HG03432 (cell line): ENCODE measurements around the gene LZTFL1.

ENCODE experiments used
- ATAC-seq: cut with Tn5 transposase; IDR thresholded peaks from one replicate; pipeline ENCODE4 v1.9.1; 2021; ENCODE audit warnings: mild to moderate bottlenecking, moderate library complexity; ENCODE audit not compliant: unreplicated experiment

LZTFL1 gene

GRCh38 chr3:45841757-45842491 lies at the start of gene LZTFL1:
LZTFL1 (minus strand) TSS chr3:45842119; CDS start chr3:45841991, 128 bp downstream.
- ATAC-seq = peak; percentile 83

- no peak for ATAC-seq
These were observed 48.5 kb upstream of the LZTFL1 start for GRCh38 chr3:45890405-45890804.

- ATAC-seq = no peak
These were observed 47.4 kb upstream of the LZTFL1 start for GRCh38 chr3:45889337-45889736.

GRCh38 chr3:45887759-45888511 lies 46.0 kb upstream of the LZTFL1 start:
- no peak for ATAC-seq

- ATAC-seq = no peak
These were observed 45.4 kb upstream of the LZTFL1 start for GRCh38 chr3:45887285-45887684.

GRCh38 chr3:45885979-45886705 lies 44.2 kb upstream of the LZTFL1 start, which contains the start of gene CCR9:
CCR9 (plus strand) TSS chr3:45886543; CDS start chr3:45894934, 8,391 bp downstream.
- no peak for ATAC-seq

- no peak for ATAC-seq
These were observed 42.7 kb upstream of the LZTFL1 start for GRCh38 chr3:45884368-45885201.

GRCh38 chr3:45881078-45882022 lies 39.4 kb upstream of the LZTFL1 start:
- no peak for ATAC-seq

- no peak for ATAC-seq
These were observed 38.8 kb upstream of the LZTFL1 start for GRCh38 chr3:45880725-45881077.

- no peak for ATAC-seq
These were observed 36.2 kb upstream of the LZTFL1 start for GRCh38 chr3:45878124-45878523.

GRCh38 chr3:45874677-45875346 lies 32.9 kb upstream of the LZTFL1 start:
- no peak for ATAC-seq

GRCh38 chr3:45873638-45874037 lies 31.7 kb upstream of the LZTFL1 start:
- ATAC-seq = no peak

GRCh38 chr3:45873036-45873435 lies 31.1 kb upstream of the LZTFL1 start:
- no peak for ATAC-seq

- no peak for ATAC-seq
These were observed 30.6 kb upstream of the LZTFL1 start for GRCh38 chr3:45872569-45872968.

- ATAC-seq = no peak
These were observed 29.9 kb upstream of the LZTFL1 start for GRCh38 chr3:45871780-45872179.

GRCh38 chr3:45870099-45870498 lies 28.2 kb upstream of the LZTFL1 start:
- no peak for ATAC-seq

GRCh38 chr3:45869638-45870037 lies 27.7 kb upstream of the LZTFL1 start:
- ATAC-seq = no peak

GRCh38 chr3:45868650-45869049 lies 26.7 kb upstream of the LZTFL1 start:
- ATAC-seq = no peak

GRCh38 chr3:45868213-45868612 lies 26.3 kb upstream of the LZTFL1 start:
- ATAC-seq = no peak
